Measurements from ENCODE around the gene GUCY1A1.

The GUCY1A1 gene

GRCh38 chr4:155694100-155694785 is 27.6 kb downstream of the GUCY1A1 start:
- Histone ChIP-seq H3K36me3 (ENCODE audit: control insufficient read depth, insufficient read depth, low read length, severe bottlenecking) (no peaks in the 10 kb centered on the region), H3K9me3 (ENCODE audit: control insufficient read depth, low read length) (peaks cover 15% of the 10 kb centered on the region), H3K9ac (ENCODE audit: low read length) (no peak overlapping the region), H3K4me1 (ENCODE audit: control insufficient read depth, insufficient read depth, low read length) (peaks cover 7% of the 10 kb centered on the region), H3K27me3 (replicated peaks; ENCODE audit: control insufficient read depth, insufficient read depth, low read length) (no peaks in the 10 kb centered on the region), H3K4me3 (ENCODE audit: low read length) (no peak overlapping the region)
- DNase-seq (ENCODE audit: low read depth): no peak

DNA sequence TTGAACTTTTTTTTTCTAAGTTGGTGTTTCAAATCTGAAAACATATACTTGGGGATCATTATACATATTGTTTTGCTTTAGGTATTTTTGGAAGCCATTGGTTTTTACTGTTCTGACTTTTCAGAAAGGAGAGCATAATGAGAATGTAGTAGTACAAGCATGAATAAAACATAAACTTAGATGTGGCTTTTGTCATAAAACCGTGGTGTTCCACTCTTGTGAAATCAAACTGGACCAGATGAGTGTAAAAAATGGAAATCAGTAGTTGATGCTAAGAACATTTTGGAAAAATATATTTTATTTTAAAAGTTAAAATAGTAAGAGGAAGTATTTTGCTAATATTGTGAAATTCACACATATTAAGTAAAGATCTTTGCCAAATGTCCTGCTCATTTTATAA is 29.6 kb downstream of the GUCY1A1 start:
- Histone ChIP-seq H3K9me3 (ENCODE audit: control insufficient read depth, low read length) (peaks cover 16% of the 10 kb centered on the region), H3K4me3 (ENCODE audit: low read length) (no peak overlapping the region), H3K36me3 (ENCODE audit: control insufficient read depth, insufficient read depth, low read length, severe bottlenecking) (no peaks in the 10 kb centered on the region), H3K4me1 (ENCODE audit: control insufficient read depth, insufficient read depth, low read length) (no peaks in the 10 kb centered on the region), H3K9ac (ENCODE audit: low read length) (no peak overlapping the region), H3K27me3 (replicated peaks; ENCODE audit: control insufficient read depth, insufficient read depth, low read length) (no peaks in the 10 kb centered on the region)
- no peak for DNase-seq (ENCODE audit: low read depth)

- H3K27me3 ChIP-seq (replicated peaks; ENCODE audit: control insufficient read depth, insufficient read depth, low read length): no peaks in the 10 kb centered on the region
- no peak for DNase-seq (ENCODE audit: low read depth)
- H3K36me3 ChIP-seq (ENCODE audit: control insufficient read depth, insufficient read depth, low read length, severe bottlenecking): no peaks in the 10 kb centered on the region
- no peaks in the 10 kb centered on the region for H3K4me1 ChIP-seq (ENCODE audit: control insufficient read depth, insufficient read depth, low read length)
- H3K4me3 ChIP-seq (ENCODE audit: low read length): no peak overlapping the region
- peaks cover 16% of the 10 kb centered on the region for H3K9me3 ChIP-seq (ENCODE audit: control insufficient read depth, low read length)
- no peak overlapping the region for H3K9ac ChIP-seq (ENCODE audit: low read length)
Measured at GRCh38 chr4:155696726-155697125, 30.1 kb downstream of the GUCY1A1 start.

DNA sequence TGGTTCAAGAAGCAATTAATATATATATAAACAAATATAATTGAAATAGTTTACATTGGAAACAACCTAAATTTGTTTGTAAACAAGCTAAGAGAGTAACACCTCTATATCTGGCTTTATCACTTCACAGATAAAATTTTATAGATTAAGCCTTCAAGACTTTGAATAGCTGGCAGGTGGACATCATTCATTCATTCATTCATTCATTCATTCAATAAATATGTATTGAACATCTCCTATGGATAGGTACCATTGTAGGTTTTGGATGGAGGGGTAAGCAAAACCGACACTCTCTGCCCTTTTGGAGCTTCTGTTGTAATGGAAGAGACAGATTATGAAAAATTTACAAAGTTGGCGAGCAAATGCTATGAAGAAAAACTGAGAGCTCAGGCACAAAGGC is 35.2 kb downstream of the GUCY1A1 start:
- no peak for DNase-seq (ENCODE audit: low read depth)
- Histone ChIP-seq H3K4me3 (ENCODE audit: low read length) (no peak overlapping the region), H3K9me3 (ENCODE audit: control insufficient read depth, low read length) (peaks cover 16% of the 10 kb centered on the region), H3K4me1 (ENCODE audit: control insufficient read depth, insufficient read depth, low read length) (peaks cover 10% of the 10 kb centered on the region), H3K36me3 (ENCODE audit: control insufficient read depth, insufficient read depth, low read length, severe bottlenecking) (no peaks in the 10 kb centered on the region), H3K27me3 (replicated peaks; ENCODE audit: control insufficient read depth, insufficient read depth, low read length) (no peaks in the 10 kb centered on the region), H3K9ac (ENCODE audit: low read length) (no peak overlapping the region)

GRCh38 chr4:155703486-155704247 is 37.0 kb downstream of the GUCY1A1 start:
- Histone ChIP-seq H3K9ac (ENCODE audit: low read length) (no peak overlapping the region), H3K27me3 (replicated peaks; ENCODE audit: control insufficient read depth, insufficient read depth, low read length) (no peaks in the 10 kb centered on the region), H3K4me3 (ENCODE audit: low read length) (no peak overlapping the region), H3K36me3 (ENCODE audit: control insufficient read depth, insufficient read depth, low read length, severe bottlenecking) (no peaks in the 10 kb centered on the region), H3K4me1 (ENCODE audit: control insufficient read depth, insufficient read depth, low read length) (peaks cover 10% of the 10 kb centered on the region), H3K9me3 (ENCODE audit: control insufficient read depth, low read length) (peaks cover 7% of the 10 kb centered on the region)
- no peak for DNase-seq (ENCODE audit: low read depth)

- Histone ChIP-seq H3K9me3 (ENCODE audit: control insufficient read depth, low read length) (no peaks in the 10 kb centered on the region), H3K36me3 (ENCODE audit: control insufficient read depth, insufficient read depth, low read length, severe bottlenecking) (no peaks in the 10 kb centered on the region), H3K27me3 (replicated peaks; ENCODE audit: control insufficient read depth, insufficient read depth, low read length) (no peaks in the 10 kb centered on the region), H3K4me1 (ENCODE audit: control insufficient read depth, insufficient read depth, low read length) (peaks cover 10% of the 10 kb centered on the region), H3K9ac (ENCODE audit: low read length) (no peak overlapping the region), H3K4me3 (ENCODE audit: low read length) (no peak overlapping the region)
- no peak for DNase-seq (ENCODE audit: low read depth)
Measured at GRCh38 chr4:155704841-155705404, 38.3 kb downstream of the GUCY1A1 start.

GRCh38 chr4:155705664-155706063 is 39.0 kb downstream of the GUCY1A1 start:
- H3K4me1 ChIP-seq (ENCODE audit: control insufficient read depth, insufficient read depth, low read length): peaks cover 10% of the 10 kb centered on the region
- H3K9me3 ChIP-seq (ENCODE audit: control insufficient read depth, low read length): no peaks in the 10 kb centered on the region
- H3K27me3 ChIP-seq (replicated peaks; ENCODE audit: control insufficient read depth, insufficient read depth, low read length): no peaks in the 10 kb centered on the region
- H3K4me3 ChIP-seq (ENCODE audit: low read length): no peak overlapping the region
- no peaks in the 10 kb centered on the region for H3K36me3 ChIP-seq (ENCODE audit: control insufficient read depth, insufficient read depth, low read length, severe bottlenecking)
- DNase-seq (ENCODE audit: low read depth): peak; percentile 15
- no peak overlapping the region for H3K9ac ChIP-seq (ENCODE audit: low read length)

DNA sequence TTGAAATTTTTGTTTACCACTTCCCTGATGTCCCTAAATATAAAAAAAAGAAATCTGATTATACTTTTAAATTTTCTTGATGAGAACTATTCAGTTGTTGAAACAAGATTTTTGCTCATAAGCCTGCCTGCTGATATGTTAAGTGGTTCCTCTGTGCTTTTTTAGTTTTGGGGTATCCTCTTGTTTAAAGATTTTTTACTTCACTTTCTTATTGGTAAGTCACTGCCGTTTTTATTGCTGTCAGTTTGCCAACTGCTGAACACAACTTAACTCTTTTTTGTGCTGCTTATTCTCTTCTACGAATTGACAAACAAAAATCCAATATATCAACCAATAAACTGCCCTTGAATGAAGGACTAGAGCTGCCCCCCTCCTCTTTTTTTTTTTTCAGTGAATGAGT is 39.5 kb downstream of the GUCY1A1 start:
- DNase-seq (ENCODE audit: low read depth): no peak
- H3K36me3 ChIP-seq (ENCODE audit: control insufficient read depth, insufficient read depth, low read length, severe bottlenecking): no peaks in the 10 kb centered on the region
- no peaks in the 10 kb centered on the region for H3K27me3 ChIP-seq (replicated peaks; ENCODE audit: control insufficient read depth, insufficient read depth, low read length)
- H3K4me1 ChIP-seq (ENCODE audit: control insufficient read depth, insufficient read depth, low read length): peaks cover 10% of the 10 kb centered on the region
- no peak overlapping the region for H3K4me3 ChIP-seq (ENCODE audit: low read length)
- H3K9ac ChIP-seq (ENCODE audit: low read length): no peak overlapping the region
- H3K9me3 ChIP-seq (ENCODE audit: control insufficient read depth, low read length): no peaks in the 10 kb centered on the region

GRCh38 chr4:155707251-155707650 is 40.6 kb downstream of the GUCY1A1 start:
- no peaks in the 10 kb centered on the region for H3K27me3 ChIP-seq (replicated peaks; ENCODE audit: control insufficient read depth, insufficient read depth, low read length)
- DNase-seq (ENCODE audit: low read depth): no peak
- H3K36me3 ChIP-seq (ENCODE audit: control insufficient read depth, insufficient read depth, low read length, severe bottlenecking): no peaks in the 10 kb centered on the region

GRCh38 chr4:155708782-155709181 is 42.1 kb downstream of the GUCY1A1 start:
- DNase-seq (ENCODE audit: low read depth): no peak
- no peak overlapping the region for H3K4me3 ChIP-seq (ENCODE audit: low read length)
- peaks cover 10% of the 10 kb centered on the region for H3K4me1 ChIP-seq (ENCODE audit: control insufficient read depth, insufficient read depth, low read length)
- no peaks in the 10 kb centered on the region for H3K27me3 ChIP-seq (replicated peaks; ENCODE audit: control insufficient read depth, insufficient read depth, low read length)
- H3K36me3 ChIP-seq (ENCODE audit: control insufficient read depth, insufficient read depth, low read length, severe bottlenecking): no peaks in the 10 kb centered on the region
- H3K9me3 ChIP-seq (ENCODE audit: control insufficient read depth, low read length): no peaks in the 10 kb centered on the region
- no peak overlapping the region for H3K9ac ChIP-seq (ENCODE audit: low read length)

More at GRCh38 chr4:155707251-155707650, 40.6 kb downstream of the GUCY1A1 start:
- Histone ChIP-seq H3K4me1 (ENCODE audit: control insufficient read depth, insufficient read depth, low read length) (peaks cover 10% of the 10 kb centered on the region), H3K4me3 (ENCODE audit: low read length) (no peak overlapping the region), H3K9ac (ENCODE audit: low read length) (no peak overlapping the region), H3K9me3 (ENCODE audit: control insufficient read depth, low read length) (no peaks in the 10 kb centered on the region)

DNA sequence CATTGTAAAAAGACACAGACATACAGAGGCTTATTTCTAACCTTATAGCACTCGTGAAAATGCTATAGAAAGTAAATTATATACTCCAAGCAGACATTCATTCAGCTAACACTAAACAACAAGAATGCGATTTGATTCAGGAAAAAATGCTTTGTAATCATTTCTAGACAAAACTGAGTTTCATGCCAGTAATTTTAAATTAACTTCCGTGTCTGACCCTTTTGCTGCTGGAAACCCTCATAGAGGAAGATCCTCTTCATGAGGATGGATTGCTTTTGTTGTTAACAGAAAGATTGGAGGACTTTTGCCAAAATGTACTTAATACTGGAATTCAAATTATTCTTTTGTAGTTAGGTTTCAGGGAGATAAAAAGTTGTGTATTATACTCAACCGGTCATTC is 43.3 kb downstream of the GUCY1A1 start:
- DNase-seq (ENCODE audit: low read depth): no peak
- H3K9ac ChIP-seq (ENCODE audit: low read length): no peak overlapping the region
- no peak overlapping the region for H3K4me3 ChIP-seq (ENCODE audit: low read length)
- no peaks in the 10 kb centered on the region for H3K36me3 ChIP-seq (ENCODE audit: control insufficient read depth, insufficient read depth, low read length, severe bottlenecking)
- peaks cover 7% of the 10 kb centered on the region for H3K4me1 ChIP-seq (ENCODE audit: control insufficient read depth, insufficient read depth, low read length)
- H3K27me3 ChIP-seq (replicated peaks; ENCODE audit: control insufficient read depth, insufficient read depth, low read length): no peaks in the 10 kb centered on the region
- H3K9me3 ChIP-seq (ENCODE audit: control insufficient read depth, low read length): no peaks in the 10 kb centered on the region
